ES-I3 (cell line): Measurements from ENCODE around the gene GINS1.

Experiments used
- H3K36me3 ChIP-seq: 2 replicates; pipeline ENCODE4 v1.6.1; 2013; ENCODE audit warnings: mild to moderate bottlenecking, low read length, control low read depth, moderate library complexity; ENCODE audit not compliant: insufficient read depth
- H3K4me1 ChIP-seq: 2 replicates; pipeline ENCODE4 v1.6.1; 2013; ENCODE audit warnings: mild to moderate bottlenecking, control low read depth, low read length; ENCODE audit not compliant: insufficient read depth
- H3K9ac ChIP-seq: 2 replicates; pipeline ENCODE4 v1.6.1; 2013; ENCODE audit warnings: low read depth, mild to moderate bottlenecking, low read length, moderate library complexity
- H3K9me3 ChIP-seq: 2 replicates; pipeline ENCODE4 v1.6.1; 2013; ENCODE audit warnings: mild to moderate bottlenecking, low read length, moderate library complexity; ENCODE audit not compliant: control insufficient read depth, insufficient read depth

Gene GINS1

DNA sequence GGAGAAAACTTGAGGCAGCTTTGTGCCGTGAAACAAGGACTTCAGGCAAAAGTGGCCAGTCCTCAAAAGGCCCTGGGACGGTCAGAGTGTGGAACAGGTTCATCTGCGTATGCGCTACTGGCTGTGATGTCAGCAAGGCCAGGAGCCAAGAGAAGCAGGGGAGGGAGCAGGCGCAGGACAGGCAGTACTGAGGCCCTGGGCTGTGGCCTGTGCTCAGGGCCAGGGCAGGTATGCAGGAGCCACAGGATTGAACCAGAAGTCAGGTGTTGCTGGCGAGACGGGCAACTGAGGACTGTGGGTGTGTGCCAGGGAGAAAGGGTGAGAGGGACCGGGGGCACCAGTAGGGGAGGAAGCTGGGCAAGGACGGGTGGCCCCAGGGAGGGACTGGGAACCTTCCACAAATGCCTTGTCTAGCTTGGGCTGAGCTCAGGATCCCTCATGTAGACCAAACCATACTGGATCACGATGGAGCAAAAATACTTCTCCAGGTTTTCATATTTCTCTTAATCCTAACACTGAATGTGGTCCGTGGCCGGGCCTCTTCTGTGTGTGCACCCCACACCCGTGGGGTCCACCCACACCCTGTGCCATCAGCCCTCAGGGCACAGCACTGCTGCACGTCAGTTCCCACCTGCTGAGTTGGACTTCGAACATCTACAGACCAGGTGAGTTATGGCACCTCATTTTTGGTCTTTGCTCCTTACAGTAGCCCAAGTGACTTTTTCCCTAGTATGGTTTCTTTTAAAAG lies 46.9 kb downstream of the GINS1 start:
- H3K9me3 ChIP-seq: no peaks in the 10 kb centered on the region
- peaks cover 10% of the 10 kb centered on the region for H3K36me3 ChIP-seq
- no peak overlapping the region for H3K9ac ChIP-seq
- no peaks in the 10 kb centered on the region for H3K4me1 ChIP-seq

DNA sequence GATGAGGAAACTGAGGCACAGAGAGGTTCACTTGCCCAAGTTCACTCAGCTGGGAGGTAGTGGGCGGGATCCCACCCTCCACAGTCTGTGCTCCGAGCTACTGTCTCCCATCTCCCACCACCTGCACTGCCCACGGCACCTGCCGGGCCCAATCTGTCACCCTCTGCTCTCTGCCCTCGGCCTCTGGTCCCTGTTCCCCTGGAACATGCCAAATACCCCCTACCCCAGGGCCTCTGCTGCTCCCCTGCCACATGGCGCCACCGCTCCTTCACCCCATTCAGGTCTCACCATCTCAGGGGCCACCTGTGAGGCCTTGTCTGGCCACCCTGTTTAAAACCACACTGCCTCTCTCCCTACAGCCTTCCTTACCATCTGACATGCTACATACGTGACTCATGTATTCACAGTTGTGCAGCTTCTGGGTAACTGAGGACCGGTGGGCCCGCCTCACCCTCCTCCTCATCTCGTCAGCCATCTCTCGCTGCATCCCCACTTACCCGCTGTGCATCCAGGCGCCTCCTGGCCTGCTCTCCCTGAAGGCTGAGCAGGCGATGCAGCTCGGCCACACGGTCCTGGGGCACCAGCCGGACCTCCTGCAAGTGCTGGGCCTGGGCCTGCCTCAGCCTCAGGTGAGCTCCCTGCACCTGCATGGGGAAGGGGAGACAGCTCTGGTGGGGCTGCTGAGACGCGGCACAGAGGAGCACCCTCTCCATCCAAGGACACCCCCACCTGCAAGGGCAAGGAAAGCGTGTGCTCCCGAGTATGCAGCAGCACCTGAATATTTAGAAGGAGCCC lies 50.6 kb downstream of the GINS1 start:
- H3K9ac ChIP-seq: no peak overlapping the region
- H3K4me1 ChIP-seq: no peaks in the 10 kb centered on the region
- H3K36me3 ChIP-seq: peaks cover 10% of the 10 kb centered on the region
- H3K9me3 ChIP-seq: no peaks in the 10 kb centered on the region

- Histone ChIP-seq H3K9ac (no peak overlapping the region), H3K4me1 (no peaks in the 10 kb centered on the region), H3K36me3 (peaks cover 10% of the 10 kb centered on the region), H3K9me3 (no peaks in the 10 kb centered on the region)
Measured at GRCh38 chr20:25459111-25459830, 51.8 kb downstream of the GINS1 start.

GRCh38 chr20:25459916-25460535 lies 52.6 kb downstream of the GINS1 start:
- Histone ChIP-seq H3K36me3 (peaks cover 9% of the 10 kb centered on the region), H3K9me3 (no peaks in the 10 kb centered on the region), H3K9ac (no peak overlapping the region), H3K4me1 (no peaks in the 10 kb centered on the region)

DNA sequence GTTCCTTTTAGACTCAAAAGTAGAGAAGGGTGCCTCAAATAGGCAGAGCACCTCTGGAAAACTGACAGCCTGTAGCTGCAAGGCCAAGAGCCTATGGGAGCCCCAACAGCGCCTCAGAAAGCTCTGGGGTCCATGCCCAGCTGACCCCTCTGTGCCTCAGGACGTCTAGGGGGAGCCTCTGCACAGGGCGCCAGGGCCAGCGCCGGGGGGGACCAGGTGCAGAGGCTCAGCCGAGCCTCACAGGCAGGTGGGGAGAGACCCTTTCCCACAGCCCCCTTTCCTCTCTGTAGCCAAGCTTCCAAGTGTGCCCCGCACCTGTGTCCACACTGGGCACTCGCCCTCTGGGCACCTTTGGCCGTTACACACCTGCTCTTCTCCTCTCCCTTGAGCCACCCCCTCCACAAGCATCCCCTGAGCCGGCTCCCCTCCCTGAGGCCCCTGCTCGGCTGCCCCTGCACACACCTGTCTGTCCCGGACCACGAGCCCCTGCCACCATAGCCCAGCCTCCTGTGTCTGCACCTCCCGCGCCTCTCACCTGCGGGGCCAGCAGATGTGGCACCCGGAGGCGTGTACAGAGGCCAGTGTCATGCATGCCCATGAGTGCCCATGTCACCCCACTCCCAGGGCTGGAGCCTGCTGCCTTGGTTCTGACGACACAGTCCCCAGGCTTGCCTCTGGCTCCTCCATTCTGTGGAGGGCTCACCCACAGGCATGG lies 53.2 kb downstream of the GINS1 start:
- peaks cover 10% of the 10 kb centered on the region for H3K36me3 ChIP-seq
- H3K9ac ChIP-seq: no peak overlapping the region
- H3K9me3 ChIP-seq: no peaks in the 10 kb centered on the region
- H3K4me1 ChIP-seq: no peaks in the 10 kb centered on the region

GRCh38 chr20:25461281-25461650 lies 53.8 kb downstream of the GINS1 start:
- Histone ChIP-seq H3K36me3 (peaks cover 10% of the 10 kb centered on the region), H3K4me1 (no peaks in the 10 kb centered on the region), H3K9ac (no peak overlapping the region), H3K9me3 (no peaks in the 10 kb centered on the region)

DNA sequence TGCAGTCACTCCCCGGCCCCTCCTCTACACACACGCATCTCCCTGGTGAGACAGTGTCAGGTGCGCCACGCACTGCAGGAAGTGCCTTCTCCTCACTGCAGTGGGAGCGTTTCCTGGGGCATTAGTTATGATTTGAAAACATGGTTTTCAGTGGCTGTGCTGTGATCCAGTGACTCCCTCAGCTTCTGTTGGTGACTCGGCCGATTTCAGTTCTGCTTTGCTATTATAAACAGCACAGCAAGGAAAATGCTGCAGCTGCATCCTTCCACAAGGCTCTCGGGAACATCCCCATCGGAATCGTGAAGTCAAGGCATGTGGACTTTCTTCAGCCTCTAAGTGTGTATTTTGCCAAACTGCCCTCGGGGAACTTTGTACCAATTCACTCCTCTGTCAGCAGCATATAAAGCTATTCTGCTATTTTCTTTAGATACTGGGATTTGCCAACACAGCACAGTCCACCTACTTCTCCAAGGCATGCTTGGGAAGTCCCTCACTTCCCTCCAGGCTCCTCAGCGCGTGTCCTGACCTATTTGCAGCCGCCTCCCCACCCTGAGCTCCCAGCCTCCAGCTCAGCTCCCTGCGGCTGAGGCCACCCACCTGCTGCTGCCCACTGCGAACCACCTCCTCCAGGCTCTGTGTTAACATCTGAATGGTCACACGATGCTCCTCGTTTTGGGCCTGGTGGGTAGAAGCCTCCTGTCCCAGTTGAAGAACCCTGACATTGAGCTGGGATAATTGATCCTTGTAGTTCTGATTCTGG lies 54.5 kb downstream of the GINS1 start:
- Histone ChIP-seq H3K9ac (no peak overlapping the region), H3K9me3 (no peaks in the 10 kb centered on the region), H3K36me3 (peaks cover 10% of the 10 kb centered on the region), H3K4me1 (no peaks in the 10 kb centered on the region)

DNA sequence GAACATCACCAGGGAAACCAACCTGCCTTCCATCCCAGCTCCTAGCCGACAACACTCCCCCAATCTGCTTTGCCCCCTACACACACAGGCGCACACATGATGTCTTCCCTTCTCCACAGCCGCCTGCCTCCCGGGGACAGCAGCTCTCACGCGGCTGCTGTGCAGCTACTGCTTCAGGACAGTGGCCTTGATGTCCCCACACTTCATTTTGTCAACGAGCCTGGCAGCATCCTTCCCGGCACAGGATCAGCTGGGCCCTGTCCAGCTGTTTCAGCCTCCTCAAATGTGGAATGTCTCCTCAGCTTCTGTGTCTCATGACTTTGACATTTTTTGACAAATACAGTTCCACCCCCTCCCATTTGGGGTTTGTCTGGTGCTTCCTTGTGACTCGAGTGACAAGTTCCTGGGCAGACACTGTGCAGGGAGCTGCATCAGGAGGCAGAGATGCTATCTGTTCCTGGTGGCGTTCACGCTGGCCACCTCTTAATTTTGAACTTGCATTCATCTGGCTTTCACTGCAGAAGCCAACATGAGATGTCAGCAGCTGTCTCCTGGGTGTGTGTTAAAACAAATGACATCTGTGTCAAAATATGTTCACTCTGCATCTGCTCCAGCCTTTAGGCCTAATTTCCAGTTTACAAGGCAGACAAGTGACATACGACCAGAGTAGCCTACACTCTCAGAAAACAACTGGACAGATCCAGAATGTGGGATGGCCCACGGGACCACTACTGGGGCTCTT lies 57.2 kb downstream of the GINS1 start:
- Histone ChIP-seq H3K36me3 (peaks cover 13% of the 10 kb centered on the region), H3K9me3 (no peaks in the 10 kb centered on the region), H3K4me1 (no peaks in the 10 kb centered on the region), H3K9ac (no peak overlapping the region)

DNA sequence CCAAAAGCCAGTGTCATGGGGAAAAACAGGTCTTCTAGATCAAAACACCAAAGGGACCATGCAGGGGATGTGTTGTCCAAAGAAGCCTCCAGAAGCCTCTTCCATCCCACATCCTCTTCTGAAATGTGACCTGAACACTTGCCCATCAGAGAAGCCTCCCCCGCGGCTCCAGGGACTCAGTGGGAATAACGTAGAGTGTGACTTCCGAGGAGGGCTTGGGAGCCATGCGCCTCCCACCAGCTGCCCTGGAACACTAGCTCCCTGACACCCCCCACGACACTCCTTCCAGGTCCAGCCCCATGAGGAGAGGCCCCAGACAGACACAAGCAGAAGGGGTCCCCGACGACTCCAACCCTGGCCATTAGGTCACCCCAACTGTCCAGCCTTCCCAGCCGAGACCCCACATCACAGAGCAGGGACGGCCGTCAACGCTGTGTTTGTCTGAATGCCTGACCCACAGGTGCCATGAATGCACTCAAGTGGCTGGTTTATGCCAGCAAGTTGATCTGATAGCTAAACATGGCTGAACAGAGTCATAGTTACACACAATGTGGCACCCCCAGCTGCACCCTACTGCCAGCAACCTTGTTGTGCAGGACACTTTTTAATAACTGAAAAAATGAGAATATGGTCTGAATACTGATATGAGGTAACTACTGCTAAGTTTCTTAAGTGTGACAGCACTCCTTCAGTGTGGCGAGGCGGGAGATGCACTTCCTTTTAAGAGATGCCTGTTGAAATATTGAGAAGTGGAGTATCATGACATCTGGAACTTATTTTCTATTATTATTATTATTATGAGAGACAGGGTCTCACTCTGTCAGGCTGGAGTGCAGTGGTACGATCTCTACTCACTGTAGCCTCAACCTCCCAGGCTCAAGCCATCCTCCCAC lies 58.0 kb downstream of the GINS1 start:
- H3K36me3 ChIP-seq: peaks cover 13% of the 10 kb centered on the region
- H3K9ac ChIP-seq: no peak overlapping the region

GRCh38 chr20:25466846-25467245 lies 59.4 kb downstream of the GINS1 start:
- H3K4me1 ChIP-seq: no peaks in the 10 kb centered on the region
- peaks cover 10% of the 10 kb centered on the region for H3K36me3 ChIP-seq
- H3K9me3 ChIP-seq: no peaks in the 10 kb centered on the region
- H3K9ac ChIP-seq: no peak overlapping the region

More for the DNA sequence above, 58.0 kb downstream of the GINS1 start:
- Histone ChIP-seq H3K9me3 (no peaks in the 10 kb centered on the region), H3K4me1 (no peaks in the 10 kb centered on the region)

- H3K36me3 ChIP-seq: peaks cover 9% of the 10 kb centered on the region
- H3K4me1 ChIP-seq: no peaks in the 10 kb centered on the region
- H3K9me3 ChIP-seq: no peaks in the 10 kb centered on the region
- no peak overlapping the region for H3K9ac ChIP-seq
Measured at GRCh38 chr20:25467441-25467840, 60.0 kb downstream of the GINS1 start.
